OCI-LY1 (cell line): Measurements from ENCODE around the gene NKIRAS2.

Source experiments
- EZH2 ChIP-seq: fragments of 200-600 bp; sonication (generic), shearing (Covaris generic); IDR thresholded peaks from 2 replicates; pipeline ENCODE4 v1.8.0; 2017; ENCODE audit warnings: borderline replicate concordance, mixed run types, mild to moderate bottlenecking, antibody characterized with exemption, low read length, moderate library complexity, mixed read lengths
- TF ChIP-seq, protein P1 (sequence below): fragments of 200-600 bp; sonication (generic), shearing (Covaris generic); IDR thresholded peaks from 2 replicates; pipeline ENCODE4 v1.5.1; 2017; ENCODE audit warnings: mild to moderate bottlenecking, antibody characterized with exemption, low read length, moderate library complexity, mixed read lengths

DNA sequence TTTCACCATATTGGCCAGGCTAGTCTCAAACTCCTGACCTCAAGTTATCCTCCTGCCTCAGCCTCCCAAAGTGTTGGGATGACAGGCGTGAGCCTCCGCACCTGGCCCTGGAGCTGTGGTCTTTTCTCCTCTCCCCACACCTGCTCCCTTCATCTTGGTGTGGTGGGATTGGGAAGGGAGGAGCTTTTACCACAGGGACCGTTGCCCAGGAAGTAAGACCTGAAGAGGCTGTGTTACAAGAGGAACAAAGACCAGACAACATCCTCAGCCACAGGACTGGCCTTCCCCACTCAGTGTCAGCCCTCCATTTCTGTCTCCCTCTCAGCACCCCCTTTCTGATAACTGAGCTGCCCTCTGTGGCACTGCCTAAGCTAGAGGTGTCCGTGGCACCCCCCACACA, 39.9 kb downstream of the NKIRAS2 start:
- TF ChIP-seq, protein P1, sequence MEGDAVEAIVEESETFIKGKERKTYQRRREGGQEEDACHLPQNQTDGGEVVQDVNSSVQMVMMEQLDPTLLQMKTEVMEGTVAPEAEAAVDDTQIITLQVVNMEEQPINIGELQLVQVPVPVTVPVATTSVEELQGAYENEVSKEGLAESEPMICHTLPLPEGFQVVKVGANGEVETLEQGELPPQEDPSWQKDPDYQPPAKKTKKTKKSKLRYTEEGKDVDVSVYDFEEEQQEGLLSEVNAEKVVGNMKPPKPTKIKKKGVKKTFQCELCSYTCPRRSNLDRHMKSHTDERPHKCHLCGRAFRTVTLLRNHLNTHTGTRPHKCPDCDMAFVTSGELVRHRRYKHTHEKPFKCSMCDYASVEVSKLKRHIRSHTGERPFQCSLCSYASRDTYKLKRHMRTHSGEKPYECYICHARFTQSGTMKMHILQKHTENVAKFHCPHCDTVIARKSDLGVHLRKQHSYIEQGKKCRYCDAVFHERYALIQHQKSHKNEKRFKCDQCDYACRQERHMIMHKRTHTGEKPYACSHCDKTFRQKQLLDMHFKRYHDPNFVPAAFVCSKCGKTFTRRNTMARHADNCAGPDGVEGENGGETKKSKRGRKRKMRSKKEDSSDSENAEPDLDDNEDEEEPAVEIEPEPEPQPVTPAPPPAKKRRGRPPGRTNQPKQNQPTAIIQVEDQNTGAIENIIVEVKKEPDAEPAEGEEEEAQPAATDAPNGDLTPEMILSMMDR: no peak
- TF ChIP-seq EZH2: no peak
